HG02840 (cell line): ENCODE data around the gene ZNF670.
"Not testable (repeated sequence)": the region's sequence is repeated elsewhere in the genome, so short reads cannot be mapped to it uniquely, and the experiment has no call there.

ENCODE experiments used
- ATAC-seq: cut with Tn5 transposase; IDR thresholded peaks from one replicate; pipeline ENCODE4 v1.9.1; 2021; ENCODE audit warnings: mild to moderate bottlenecking, moderate library complexity, moderate number of reproducible peaks; ENCODE audit not compliant: unreplicated experiment, low FRiP score

ZNF670 gene

DNA sequence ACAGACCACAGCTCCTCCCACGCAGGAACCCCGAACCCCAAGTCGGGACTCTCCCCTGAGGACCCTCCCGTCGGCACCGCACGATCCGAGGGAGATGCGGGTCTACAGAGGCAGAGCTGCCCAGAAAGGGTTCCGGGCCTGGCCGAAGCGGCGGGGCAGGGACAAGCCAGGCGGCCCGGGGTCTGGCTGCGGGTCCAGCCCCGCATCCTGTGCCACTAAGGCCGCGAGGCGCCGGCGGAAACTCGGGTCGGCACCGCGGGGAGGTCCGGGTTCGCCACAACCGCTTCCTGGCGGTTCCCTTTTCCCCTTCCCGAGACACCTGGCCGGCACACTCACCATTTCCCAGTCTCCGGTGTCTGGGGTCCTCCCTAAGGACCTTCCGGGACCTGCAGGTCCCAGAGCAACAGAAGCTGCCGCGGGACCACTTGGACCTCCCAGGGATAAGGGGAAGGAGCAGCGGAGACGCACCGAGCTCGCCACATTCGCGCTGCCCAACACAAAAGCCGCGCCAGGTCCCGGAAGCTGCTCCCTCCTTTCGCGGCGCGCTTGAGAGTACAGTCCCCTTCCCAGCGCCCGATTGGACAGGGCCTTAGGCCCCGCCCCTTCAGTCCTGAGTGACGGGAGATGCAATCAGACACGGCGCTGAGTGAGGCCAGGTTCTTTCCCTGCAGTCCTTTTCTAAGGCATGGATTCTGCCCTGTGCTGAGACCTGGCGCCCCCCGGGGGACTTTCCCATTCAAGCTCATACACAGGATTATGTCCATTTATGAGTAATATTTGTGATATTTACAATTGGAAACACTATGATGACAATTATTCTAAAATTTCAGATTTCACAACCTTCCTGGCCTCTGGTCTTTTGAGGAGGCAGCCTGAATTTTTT lies at the start of gene ZNF670:
Gene ZNF670 (minus strand): TSS at position 554 of the 883 bp plus-strand sequence. CDS start 215 bp downstream, at position 339.
- peak; percentile 99 for ATAC-seq

GRCh38 chr1:247127519-247128282 lies 49.1 kb upstream of the ZNF670 start:
- ATAC-seq = not testable (repeated sequence)

GRCh38 chr1:247126601-247127000 lies 48.0 kb upstream of the ZNF670 start:
- peak; percentile 57 for ATAC-seq

DNA sequence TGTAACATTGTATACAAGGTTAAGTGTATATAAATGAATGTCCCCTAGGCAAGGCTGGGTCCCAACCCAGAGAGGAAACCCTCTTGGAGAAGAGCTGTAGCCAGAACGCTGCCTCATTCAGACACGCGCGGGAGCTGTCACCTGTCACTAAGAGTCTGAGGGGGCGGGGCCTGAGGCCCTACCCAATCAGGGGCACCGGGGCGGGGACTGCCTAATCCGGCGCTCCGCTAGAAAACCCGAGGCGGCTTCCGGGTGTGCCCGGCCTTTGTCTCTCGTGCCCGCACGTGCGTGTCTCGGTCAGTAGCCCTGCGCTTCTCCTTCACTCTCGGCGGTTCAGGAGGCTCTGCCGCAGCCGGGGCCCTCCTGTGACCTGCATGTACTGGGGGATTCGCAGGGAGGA lies 47.6 kb upstream of the ZNF670 start:
- peak; percentile 99 for ATAC-seq

- no peak for ATAC-seq
These were observed 42.8 kb upstream of the ZNF670 start for GRCh38 chr1:247121382-247121781.

DNA sequence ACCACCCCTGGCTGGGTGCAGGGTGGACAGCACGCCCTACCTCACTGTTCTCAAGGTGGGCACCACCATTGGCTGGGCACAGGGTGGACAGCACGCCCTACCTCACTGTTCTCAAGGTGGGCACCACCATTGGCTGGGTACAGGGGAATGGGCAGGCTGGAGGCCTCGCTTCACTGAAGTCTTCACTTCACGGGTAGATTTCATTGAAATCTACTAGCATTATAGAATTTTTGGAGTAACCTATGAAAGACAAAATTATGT lies 41.7 kb upstream of the ZNF670 start:
- not testable (repeated sequence) for ATAC-seq

GRCh38 chr1:247119600-247120407 lies 41.2 kb upstream of the ZNF670 start:
- ATAC-seq = no peak

DNA sequence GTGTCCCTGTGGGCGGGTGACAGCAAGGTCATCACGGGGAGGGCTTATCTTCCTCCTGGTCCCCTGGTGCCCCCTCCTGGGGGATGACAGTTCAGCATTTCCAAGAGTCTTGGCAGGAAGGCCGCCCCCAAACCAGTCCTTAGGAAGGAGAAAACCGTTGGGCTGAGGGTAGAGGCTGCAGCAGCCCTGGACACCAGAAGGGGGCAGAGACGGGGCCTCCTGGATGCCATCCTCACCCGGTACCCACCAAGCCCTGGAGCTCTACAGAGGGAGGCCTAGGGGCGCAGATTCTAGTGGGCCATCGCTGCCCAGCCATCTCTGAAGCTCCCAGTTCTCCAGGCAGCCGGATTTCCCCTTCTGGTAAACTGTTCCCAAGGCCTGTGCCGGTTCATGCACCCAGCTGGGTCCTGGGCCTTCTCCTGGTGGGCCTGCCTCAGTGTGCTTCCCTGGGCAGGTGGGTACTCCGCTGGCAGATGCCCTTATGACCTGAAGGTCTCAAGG lies 40.4 kb upstream of the ZNF670 start:
- no peak for ATAC-seq

DNA sequence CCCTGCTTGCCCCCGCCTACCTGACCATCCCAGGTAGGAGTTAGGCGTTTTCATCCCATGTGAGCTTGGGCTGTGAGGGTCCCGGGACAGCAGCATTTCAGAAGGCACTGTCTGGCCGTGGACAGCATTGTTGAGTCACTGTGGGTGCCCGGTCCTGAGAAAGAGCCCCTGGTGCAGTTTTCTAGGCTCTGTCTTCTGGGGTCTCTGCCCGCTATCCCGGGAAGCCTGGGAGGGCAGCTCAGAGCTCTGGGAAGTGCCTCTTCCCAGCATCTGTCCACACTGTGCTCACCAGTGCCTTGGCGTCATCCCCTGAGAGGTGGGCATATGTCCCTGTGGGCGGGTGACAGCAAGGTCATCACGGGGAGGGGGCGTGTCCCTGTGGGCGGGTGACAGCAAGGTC lies 36.9 kb upstream of the ZNF670 start:
- no peak for ATAC-seq

DNA sequence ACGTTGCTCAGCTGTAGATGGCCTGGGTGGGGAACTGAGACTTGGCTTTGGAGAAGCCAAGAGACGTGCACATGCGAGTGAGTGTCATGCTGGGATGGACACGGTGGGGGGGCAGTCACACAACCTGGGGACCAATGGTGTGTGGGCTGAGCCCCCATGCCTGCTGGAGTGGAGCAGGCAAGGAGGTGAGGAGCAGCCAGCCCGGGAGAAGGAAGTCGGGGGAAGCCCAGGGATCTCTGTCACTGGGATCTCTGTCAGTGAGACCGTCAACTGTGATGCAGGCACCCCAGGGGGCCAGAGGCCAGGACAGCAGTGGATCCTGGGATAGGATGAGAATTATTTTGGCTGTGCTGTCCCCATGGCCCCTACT lies 36.5 kb upstream of the ZNF670 start:
- no peak for ATAC-seq

DNA sequence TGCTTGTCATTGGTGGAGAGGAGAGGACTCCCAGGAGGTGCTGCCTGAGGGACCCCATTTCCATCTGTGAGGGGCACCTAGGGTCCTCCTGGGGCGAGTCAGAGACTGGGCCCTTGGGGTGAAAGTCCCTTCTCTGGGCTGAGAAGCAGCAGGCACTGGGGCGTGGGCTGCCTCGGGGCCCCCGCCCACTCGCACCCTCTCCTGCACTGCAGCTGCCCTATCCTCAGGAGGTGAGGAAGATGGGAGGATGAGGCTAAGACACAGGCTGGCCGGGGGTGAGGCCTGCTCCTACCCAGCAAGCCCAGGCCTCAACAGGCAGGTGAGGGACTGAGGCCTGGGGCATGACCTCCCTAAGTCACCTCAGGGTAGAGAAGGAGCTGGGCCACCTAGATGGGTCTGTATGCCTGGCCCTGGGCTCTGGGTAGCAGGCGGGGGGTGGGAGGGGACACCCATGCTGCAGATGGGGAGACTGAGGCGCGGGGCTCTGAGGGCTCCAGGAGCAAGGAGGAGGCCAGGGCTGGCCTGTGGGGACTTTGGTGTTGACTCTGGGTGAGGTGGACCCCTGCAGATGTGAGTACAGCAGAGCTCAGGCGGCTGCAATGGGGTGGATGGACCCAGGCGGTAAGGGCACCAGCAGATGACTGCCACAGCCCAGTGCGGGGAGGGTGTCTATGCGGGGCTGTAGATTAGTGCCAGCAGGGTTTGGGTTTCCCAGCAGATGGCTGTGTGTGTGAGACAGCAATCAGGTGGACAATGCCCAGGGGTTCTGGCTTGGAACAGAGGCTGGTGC lies 35.9 kb upstream of the ZNF670 start:
- no peak for ATAC-seq

DNA sequence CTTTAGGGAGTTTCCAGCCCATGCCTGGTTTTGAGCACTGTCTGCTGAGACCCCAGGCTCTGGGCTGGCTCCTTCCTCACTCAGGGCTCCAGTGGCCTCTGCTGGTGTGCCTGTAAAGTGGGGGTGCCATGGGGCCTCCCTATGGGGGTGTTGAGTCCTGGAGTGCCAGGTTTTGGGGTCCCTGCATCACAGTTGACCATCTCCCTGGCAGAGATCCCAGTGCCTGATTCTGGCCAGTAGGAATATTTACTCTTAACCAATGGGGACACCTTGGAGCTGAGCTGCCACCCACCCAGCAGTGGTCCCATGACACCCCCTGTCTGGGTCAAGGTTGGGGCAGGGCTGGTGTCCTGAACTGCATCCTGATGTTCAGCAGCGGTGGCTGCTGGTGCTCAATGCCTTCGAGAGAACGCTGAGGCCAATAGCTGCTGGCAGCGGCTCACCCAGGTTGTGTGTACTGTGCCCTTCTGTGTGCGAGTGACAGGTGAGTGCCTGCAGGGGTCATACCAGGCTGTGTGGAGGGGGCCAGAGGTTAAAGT lies 35.2 kb upstream of the ZNF670 start:
- ATAC-seq = no peak

DNA sequence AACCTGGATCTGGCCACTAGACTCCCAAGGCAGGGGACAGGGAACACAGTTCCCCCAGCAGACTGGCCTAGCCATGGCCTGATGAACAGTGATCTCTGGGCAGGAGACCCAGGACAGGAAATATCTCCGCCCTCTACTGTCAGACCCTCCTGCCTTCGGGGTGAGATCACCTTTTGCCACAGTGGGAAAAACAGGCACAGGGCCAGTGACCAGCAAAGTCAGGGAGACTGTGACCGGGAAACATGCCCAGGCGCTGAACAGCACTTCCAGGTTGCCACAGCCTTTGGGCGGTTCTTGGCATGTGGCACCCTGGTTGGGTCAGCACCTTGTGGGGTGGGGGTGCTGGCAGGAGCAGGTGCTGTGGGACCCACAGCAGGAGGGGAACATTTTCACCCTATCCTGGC lies 34.5 kb upstream of the ZNF670 start:
- ATAC-seq = no peak

GRCh38 chr1:247112479-247112781 lies 33.8 kb upstream of the ZNF670 start:
- ATAC-seq = no peak

DNA sequence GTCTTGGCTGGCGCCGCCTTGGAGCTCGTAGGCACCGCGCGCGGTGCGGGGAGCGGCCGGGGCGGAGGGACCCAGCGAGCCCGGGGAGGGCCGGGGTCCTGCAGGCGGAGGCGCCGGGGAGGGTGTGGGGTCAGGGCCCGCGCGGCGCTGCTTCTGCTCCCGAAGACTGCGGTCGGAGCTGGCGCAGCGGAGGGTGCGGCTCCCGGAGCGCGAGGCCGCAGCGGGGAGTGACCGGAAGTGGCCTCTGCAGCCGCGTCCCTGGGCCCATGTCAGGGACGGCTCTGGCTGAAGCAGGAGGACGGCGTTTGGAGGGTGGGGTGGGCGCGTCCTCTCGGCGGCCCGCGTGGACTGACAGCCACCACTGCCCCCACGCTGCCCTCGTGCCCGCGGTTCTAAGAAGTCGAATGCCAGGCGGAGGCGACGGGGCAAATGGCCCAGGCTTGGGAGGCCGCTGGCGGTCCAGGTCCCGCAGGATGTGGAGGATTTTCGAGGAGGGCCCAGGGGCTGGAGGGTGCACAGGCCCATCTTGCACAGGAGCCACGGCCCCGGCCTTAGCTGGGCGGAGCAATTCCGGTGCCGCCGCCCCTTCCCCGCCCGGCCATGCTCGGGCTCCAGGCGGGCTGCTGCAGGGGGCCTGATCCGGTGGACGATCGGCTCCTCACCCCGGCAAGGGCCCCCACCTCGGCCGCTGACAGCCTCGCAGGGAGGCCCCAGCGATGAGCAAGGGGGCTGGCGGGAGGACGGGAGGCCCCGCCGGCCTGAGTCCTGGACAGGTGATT lies 33.3 kb upstream of the ZNF670 start:
- no peak for ATAC-seq

DNA sequence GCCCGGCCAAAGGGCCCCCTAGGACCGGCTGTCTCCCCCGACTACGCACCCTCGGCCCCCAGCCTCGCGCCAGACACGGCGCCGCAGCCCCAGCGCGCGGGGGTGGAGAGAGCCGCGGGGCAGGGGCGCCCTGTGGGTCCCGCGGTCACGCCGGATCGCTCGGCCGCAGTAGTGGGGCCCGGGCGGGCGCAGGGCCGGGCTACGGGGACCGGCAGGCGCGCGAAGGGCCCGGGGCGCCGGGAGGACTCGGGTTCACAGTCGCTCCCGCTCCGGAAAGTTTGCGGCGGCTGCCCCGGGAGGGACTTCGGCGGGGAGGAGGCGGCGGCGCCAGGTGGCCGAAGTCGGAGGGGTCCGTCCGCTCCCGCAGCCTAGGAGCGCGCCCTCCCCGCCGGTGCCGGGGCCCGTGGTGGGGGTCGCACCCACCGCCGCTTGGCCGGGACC lies 32.7 kb upstream of the ZNF670 start:
- no peak for ATAC-seq

GRCh38 chr1:247110627-247111258 lies 32.1 kb upstream of the ZNF670 start:
- ATAC-seq = no peak

- no peak for ATAC-seq
These were observed 29.1 kb upstream of the ZNF670 start for GRCh38 chr1:247107694-247108093.

- ATAC-seq = no peak
These were observed 27.4 kb upstream of the ZNF670 start for GRCh38 chr1:247105966-247106365.
